ENCODE measurements around the gene PIK3R6. TPM values are rescaled to one million over a fixed set of nuclear protein-coding genes. Genes with fewer than 3 reads are reported as not detected.

Gene PIK3R6
- total and polyA plus RNA-seq, 2 of the 4 experiments (the other 2 are of a cell fraction) = not detected

- H4K91ac ChIP-seq (ENCODE audit: insufficient read depth, low read depth, low read length) = no peak overlapping the region
- no peak overlapping the region for H3K23ac ChIP-seq (ENCODE audit: low read depth, low read length)
- DNase-seq = no peak
- POLR2A ChIA-PET (ENCODE audit: unreplicated experiment) = no interaction called here
- in situ Hi-C loops (cut with MboI; ENCODE audit: low sequenced_read_pairs) (no loop called here), intact Hi-C loops (cut with micrococcal nuclease) (no loop called here), dilution Hi-C loops (cut with HindIII; ENCODE audit: low sequenced_read_pairs, unreplicated experiment) (no loop called here)
- H2AK5ac ChIP-seq (ENCODE audit: low read depth, low read length) = no peak overlapping the region
- H2BK120ac ChIP-seq (ENCODE audit: low read depth, low read length) = no peak overlapping the region
- H3K79me1 ChIP-seq (ENCODE audit: low read depth in 1 of 2, low read length in 2 of 2) = no peaks in the 10 kb centered on the region
- no peak overlapping the region for H3K9ac ChIP-seq (ENCODE audit: low read depth, low read length)
- no peak overlapping the region for H2BK5ac ChIP-seq (ENCODE audit: low read depth, low read length, poor library complexity, severe bottlenecking)
- no peaks in the 10 kb centered on the region for H3K9me1 ChIP-seq (ENCODE audit: insufficient read depth, low read length)
- no TSS peak for BruUV-seq (replicated peaks)
- H2BK15ac ChIP-seq (ENCODE audit: low read depth, low read length) = no peak overlapping the region
- H3K4me3 ChIP-seq (ENCODE audit: insufficient read depth, low read depth, low read length) = no peak overlapping the region
- H3K4me2 ChIP-seq (ENCODE audit: low read depth, low read length) = no peak overlapping the region
- WGBS, 2 experiments (ENCODE audit: extremely low coverage in 2 of 2, insufficient read length in 1 of 2) = 74% methylated on average over 5 of the region's 17 CpGs; no CpG with 5 or more reads in 1 of the 2 experiments
- CTCF ChIA-PET = no interaction called here
- H3K27me3 ChIP-seq (ENCODE audit: control insufficient read depth, insufficient read depth, low read length) = no peaks in the 10 kb centered on the region
- no peak overlapping the region for H4K8ac ChIP-seq (ENCODE audit: low read depth in 2 of 2, low read length in 2 of 2)
- no peak overlapping the region for H3K56ac ChIP-seq (ENCODE audit: extremely low read depth, insufficient read depth, low read length)
- TF ChIP-seq BHLHE40 (IDR thresholded peaks at IDR 0.05; ENCODE audit: low read depth, low read length) (no peak), MAZ (IDR thresholded peaks at IDR 0.05; ENCODE audit: borderline replicate concordance, low read depth, low read length) (no peak), POLR2A (IDR thresholded peaks at IDR 0.05; ENCODE audit: low read depth, low read length) (no peak), RAD21 (IDR thresholded peaks at IDR 0.05; ENCODE audit: low read length) (no peak), MXI1 (IDR thresholded peaks at IDR 0.05; ENCODE audit: borderline replicate concordance, low read depth, low read length) (no peak), RCOR1 (IDR thresholded peaks at IDR 0.05; ENCODE audit: insufficient replicate concordance, low read length) (no peak), FOS (IDR thresholded peaks at IDR 0.05; ENCODE audit: low read depth, low read length) (no peak), SMC3 (IDR thresholded peaks at IDR 0.05; ENCODE audit: low read depth, low read length) (no peak), ELK1 (IDR thresholded peaks at IDR 0.05; ENCODE audit: borderline replicate concordance, low read depth, low read length) (no peak), CHD1 (IDR thresholded peaks at IDR 0.05; ENCODE audit: low read depth, low read length) (no peak), MAFK (IDR thresholded peaks at IDR 0.05; ENCODE audit: low read depth, low read length) (no peak), USF2 (IDR thresholded peaks at IDR 0.05; ENCODE audit: low read depth, low read length) (no peak), CEBPB (IDR thresholded peaks at IDR 0.05; ENCODE audit: low read depth, low read length) (no peak), NFE2L2 (IDR thresholded peaks at IDR 0.05; ENCODE audit: low read depth, low read length) (no peak), RFX5 (IDR thresholded peaks at IDR 0.05; ENCODE audit: low read depth, low read length) (no peak), CTCF (conservative IDR thresholded peaks at IDR 0.05; ENCODE audit: low read depth, low read length) (no peak)
- ATAC-seq (ENCODE audit: low read depth) = no peak
- H3K36me3 ChIP-seq (ENCODE audit: control insufficient read depth, insufficient read depth, low read length) = no peaks in the 10 kb centered on the region
- no peak overlapping the region for H2AK9ac ChIP-seq (replicated peaks; ENCODE audit: low read depth, low read length, poor library complexity)
- H4K5ac ChIP-seq (ENCODE audit: low read depth, low read length) = no peak overlapping the region
- H4K20me1 ChIP-seq (ENCODE audit: insufficient read depth, low read length) = no peaks in the 10 kb centered on the region
- no peaks in the 10 kb centered on the region for H3K4me1 ChIP-seq (ENCODE audit: control insufficient read depth, insufficient read depth, low read length)
- H3K4ac ChIP-seq (ENCODE audit: low read depth, low read length) = no peak overlapping the region
- no peak overlapping the region for H3K14ac ChIP-seq (replicated peaks; ENCODE audit: low read depth, low read length)
- H3K9me3 ChIP-seq (ENCODE audit: control insufficient read depth, insufficient read depth, low read length) = no peaks in the 10 kb centered on the region
- H2AFZ ChIP-seq (replicated peaks; ENCODE audit: low read length, poor library complexity) = no peak overlapping the region
- H3K18ac ChIP-seq (ENCODE audit: low read depth, low read length) = no peak overlapping the region
- no peak overlapping the region for H3K27ac ChIP-seq (ENCODE audit: insufficient read depth, low read length)
- H2BK20ac ChIP-seq (ENCODE audit: low read depth, low read length) = no peak overlapping the region
Measured at GRCh38 chr17:8855477-8856204, 11.8 kb downstream of the PIK3R6 start.
